Mononuclear cell (primary cell): Measurements from ENCODE around the gene TOP3B. TPM values are rescaled to one million over a fixed set of nuclear protein-coding genes. Genes with fewer than 3 reads are reported as not detected.
"Not testable (repeated sequence)": the region's sequence is repeated elsewhere in the genome, so short reads cannot be mapped to it uniquely, and the experiment has no call there.

Experiments
- H3K27me3 ChIP-seq: 2 replicates; pipeline ENCODE4 v1.6.0; 2011; ENCODE audit warnings: low read length, control low read depth; ENCODE audit not compliant: insufficient read depth
- H3K4me1 ChIP-seq: 2 replicates; pipeline ENCODE4 v1.5.1; 2011; ENCODE audit warnings: mild to moderate bottlenecking, low read length, control low read depth; ENCODE audit not compliant: insufficient read depth
- H3K4me3 ChIP-seq: 2 replicates; pipeline ENCODE4 v1.5.1; 2011; ENCODE audit warnings: mild to moderate bottlenecking, low read length, moderate library complexity
- H3K9me3 ChIP-seq: 2 replicates; pipeline ENCODE4 v1.5.1; 2011; ENCODE audit warnings: low read depth, mild to moderate bottlenecking, control low read depth, low read length
- total RNA-seq: library from RNA; depleted of rRNA; stranded (reverse); fragments of >200 nt; gene quantifications from one replicate; pipeline ENCODE4 v1.2.3, GENCODE V29; 2012

Gene TOP3B
- total RNA-seq, 1 donor = 34.8 TPM

GRCh38 chr22:21949569-21949918, 33.0 kb downstream of the TOP3B start:
- no peaks in the 10 kb centered on the region for H3K9me3 ChIP-seq
- H3K4me3 ChIP-seq = no peak overlapping the region
- H3K4me1 ChIP-seq = peaks cover 38% of the 10 kb centered on the region
- no peaks in the 10 kb centered on the region for H3K27me3 ChIP-seq

- Histone ChIP-seq H3K4me1 (peaks cover 40% of the 10 kb centered on the region), H3K9me3 (no peaks in the 10 kb centered on the region), H3K4me3 (no peak overlapping the region), H3K27me3 (no peaks in the 10 kb centered on the region)
Observed at GRCh38 chr22:21948824-21949568, 33.6 kb downstream of the TOP3B start.

GRCh38 chr22:21948390-21948789, 34.2 kb downstream of the TOP3B start:
- Histone ChIP-seq H3K4me1 (peaks cover 46% of the 10 kb centered on the region), H3K4me3 (no peak overlapping the region), H3K9me3 (no peaks in the 10 kb centered on the region)

GRCh38 chr22:21947040-21948014, 35.3 kb downstream of the TOP3B start:
- Histone ChIP-seq H3K4me1 (peaks cover 53% of the 10 kb centered on the region), H3K27me3 (no peaks in the 10 kb centered on the region), H3K4me3 (no peak overlapping the region), H3K9me3 (no peaks in the 10 kb centered on the region)

More at GRCh38 chr22:21948390-21948789, 34.2 kb downstream of the TOP3B start:
- H3K27me3 ChIP-seq = no peaks in the 10 kb centered on the region

GRCh38 chr22:21946262-21946925, 36.2 kb downstream of the TOP3B start:
- Histone ChIP-seq H3K9me3 (no peaks in the 10 kb centered on the region), H3K4me1 (peaks cover 54% of the 10 kb centered on the region), H3K27me3 (no peaks in the 10 kb centered on the region), H3K4me3 (no peak overlapping the region)

- peaks cover 54% of the 10 kb centered on the region for H3K4me1 ChIP-seq
Observed at GRCh38 chr22:21945453-21946261, 36.9 kb downstream of the TOP3B start.

GRCh38 chr22:21944871-21945270, 37.7 kb downstream of the TOP3B start:
- H3K9me3 ChIP-seq = no peaks in the 10 kb centered on the region

More at GRCh38 chr22:21945453-21946261, 36.9 kb downstream of the TOP3B start:
- H3K27me3 ChIP-seq = no peaks in the 10 kb centered on the region
- H3K4me3 ChIP-seq = no peak overlapping the region
- no peaks in the 10 kb centered on the region for H3K9me3 ChIP-seq

GRCh38 chr22:21943571-21944448, 38.8 kb downstream of the TOP3B start:
- Histone ChIP-seq H3K4me1 (peaks cover 54% of the 10 kb centered on the region), H3K27me3 (no peaks in the 10 kb centered on the region), H3K9me3 (no peaks in the 10 kb centered on the region), H3K4me3 (no peak overlapping the region)

More at GRCh38 chr22:21944871-21945270, 37.7 kb downstream of the TOP3B start:
- peaks cover 54% of the 10 kb centered on the region for H3K4me1 ChIP-seq
- no peaks in the 10 kb centered on the region for H3K27me3 ChIP-seq
- no peak overlapping the region for H3K4me3 ChIP-seq

- H3K27me3 ChIP-seq = no peaks in the 10 kb centered on the region
- no peaks in the 10 kb centered on the region for H3K9me3 ChIP-seq
- H3K4me3 ChIP-seq = no peak overlapping the region
- H3K4me1 ChIP-seq = peaks cover 65% of the 10 kb centered on the region
Observed at GRCh38 chr22:21942407-21943343, 39.9 kb downstream of the TOP3B start.

- no peaks in the 10 kb centered on the region for H3K27me3 ChIP-seq
- H3K9me3 ChIP-seq = no peaks in the 10 kb centered on the region
- H3K4me1 ChIP-seq = peaks cover 72% of the 10 kb centered on the region
- H3K4me3 ChIP-seq = no peak overlapping the region
Observed at GRCh38 chr22:21941921-21942320, 40.7 kb downstream of the TOP3B start.

GRCh38 chr22:21940521-21940920, 42.1 kb downstream of the TOP3B start:
- no peaks in the 10 kb centered on the region for H3K9me3 ChIP-seq
- peaks cover 86% of the 10 kb centered on the region for H3K4me1 ChIP-seq
- no peaks in the 10 kb centered on the region for H3K27me3 ChIP-seq
- H3K4me3 ChIP-seq = no peak overlapping the region

GRCh38 chr22:21939935-21940334, 42.7 kb downstream of the TOP3B start:
- H3K9me3 ChIP-seq, H3K4me3 ChIP-seq, H3K27me3 ChIP-seq: not testable (repeated sequence)
- H3K4me1 ChIP-seq = peaks cover 92% of the 10 kb centered on the region

- H3K9me3 ChIP-seq = no peaks in the 10 kb centered on the region
- H3K4me3 ChIP-seq = no peak overlapping the region
- H3K4me1 ChIP-seq = peaks cover 93% of the 10 kb centered on the region
- H3K27me3 ChIP-seq = no peaks in the 10 kb centered on the region
Observed at GRCh38 chr22:21939461-21939913, 43.1 kb downstream of the TOP3B start.
